Measurements from ENCODE around the gene MPZL3. TPM values are rescaled to one million over a fixed set of nuclear protein-coding genes. Genes with fewer than 3 reads are reported as not detected.

MPZL3 gene
- polyA plus RNA-seq, 1 of the 3 experiments (the other 2 are of a cell fraction), result 0.38 TPM

DNA sequence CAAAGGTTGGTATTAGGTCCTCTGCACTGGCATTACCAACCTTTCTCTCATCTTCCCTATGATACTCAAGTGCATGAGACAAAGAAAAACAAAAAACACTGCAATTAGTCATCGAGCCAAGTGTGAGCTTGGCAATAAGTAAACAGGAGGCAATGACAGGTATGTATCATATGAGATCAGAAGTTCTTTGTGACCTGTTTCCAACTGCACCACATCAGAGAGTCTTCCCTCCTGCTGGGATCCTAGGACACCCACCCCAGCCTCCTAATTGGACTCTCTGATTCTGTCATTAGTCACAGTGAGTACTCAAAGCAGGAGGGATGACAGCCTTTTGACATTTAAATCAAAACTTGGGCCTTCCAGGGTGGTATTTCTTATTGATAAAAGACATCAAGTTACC, 19.5 kb downstream of the MPZL3 start:
- Histone ChIP-seq H3K4me1 (ENCODE audit: control insufficient read depth in 1 of 2, insufficient read depth in 2 of 2, low read depth in 1 of 2, low read length in 1 of 2) (0 out of 4 replicates have a peak, but pooled peaks cover 0 to 5% of the 10 kb centered on the region in 2 experiments), H3K79me2 (ENCODE audit: insufficient read depth) (no peaks in the 10 kb centered on the region), H3K4me3 (ENCODE audit: low read depth in 2 of 2, low read length in 1 of 2) (no peak overlapping the region), H2AFZ (ENCODE audit: low read depth) (no peak overlapping the region), H3K9ac (no peak overlapping the region), H4K20me1 (ENCODE audit: insufficient read depth) (no peaks in the 10 kb centered on the region), H3F3A (replicated peaks; ENCODE audit: insufficient read depth) (peaks cover 13% of the 10 kb centered on the region), H3K9me3 (no peaks in the 10 kb centered on the region), H3K36me3 (replicated peaks in 1 of 2; ENCODE audit: control insufficient read depth in 1 of 2, insufficient read depth in 2 of 2, low read length in 1 of 2) (no peaks in the 10 kb centered on the region), H3K27ac (ENCODE audit: low read depth in 2 of 2, low read length in 1 of 2) (no peak overlapping the region), H3K4me2 (no peak overlapping the region), H3K9me2 (no peaks in the 10 kb centered on the region), H3K27me3 (ENCODE audit: insufficient read depth) (peaks cover 6% of the 10 kb centered on the region; the same call in 1 of the 2 replicates)
- no peak for DNase-seq
- TF ChIP-seq, protein P1, sequence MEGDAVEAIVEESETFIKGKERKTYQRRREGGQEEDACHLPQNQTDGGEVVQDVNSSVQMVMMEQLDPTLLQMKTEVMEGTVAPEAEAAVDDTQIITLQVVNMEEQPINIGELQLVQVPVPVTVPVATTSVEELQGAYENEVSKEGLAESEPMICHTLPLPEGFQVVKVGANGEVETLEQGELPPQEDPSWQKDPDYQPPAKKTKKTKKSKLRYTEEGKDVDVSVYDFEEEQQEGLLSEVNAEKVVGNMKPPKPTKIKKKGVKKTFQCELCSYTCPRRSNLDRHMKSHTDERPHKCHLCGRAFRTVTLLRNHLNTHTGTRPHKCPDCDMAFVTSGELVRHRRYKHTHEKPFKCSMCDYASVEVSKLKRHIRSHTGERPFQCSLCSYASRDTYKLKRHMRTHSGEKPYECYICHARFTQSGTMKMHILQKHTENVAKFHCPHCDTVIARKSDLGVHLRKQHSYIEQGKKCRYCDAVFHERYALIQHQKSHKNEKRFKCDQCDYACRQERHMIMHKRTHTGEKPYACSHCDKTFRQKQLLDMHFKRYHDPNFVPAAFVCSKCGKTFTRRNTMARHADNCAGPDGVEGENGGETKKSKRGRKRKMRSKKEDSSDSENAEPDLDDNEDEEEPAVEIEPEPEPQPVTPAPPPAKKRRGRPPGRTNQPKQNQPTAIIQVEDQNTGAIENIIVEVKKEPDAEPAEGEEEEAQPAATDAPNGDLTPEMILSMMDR (IDR thresholded peaks at IDR 0.05), result no peak
- TF ChIP-seq RFX5 (IDR thresholded peaks at IDR 0.05; ENCODE audit: low read length), result no peak
- no peak for TF ChIP-seq POLR2AphosphoS5 (IDR thresholded peaks at IDR 0.05; ENCODE audit: low read depth, low read length)
- TF ChIP-seq, protein P2, sequence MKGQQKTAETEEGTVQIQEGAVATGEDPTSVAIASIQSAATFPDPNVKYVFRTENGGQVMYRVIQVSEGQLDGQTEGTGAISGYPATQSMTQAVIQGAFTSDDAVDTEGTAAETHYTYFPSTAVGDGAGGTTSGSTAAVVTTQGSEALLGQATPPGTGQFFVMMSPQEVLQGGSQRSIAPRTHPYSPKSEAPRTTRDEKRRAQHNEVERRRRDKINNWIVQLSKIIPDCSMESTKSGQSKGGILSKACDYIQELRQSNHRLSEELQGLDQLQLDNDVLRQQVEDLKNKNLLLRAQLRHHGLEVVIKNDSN (IDR thresholded peaks at IDR 0.05; ENCODE audit: borderline replicate concordance, low read depth), result no peak
- no peak for TF ChIP-seq CHD2 (IDR thresholded peaks at IDR 0.05; ENCODE audit: low read length, partially characterized antibody)
- no peak for TF ChIP-seq JUND (IDR thresholded peaks at IDR 0.05)
- no peak for TF ChIP-seq TAF1 (IDR thresholded peaks at IDR 0.05; ENCODE audit: borderline replicate concordance, low read depth, low read length)
- no peak for TF ChIP-seq FOXJ3 (CRISPR knock-in tag; IDR thresholded peaks at IDR 0.05)
- no peak for TF ChIP-seq TCF12 (IDR thresholded peaks at IDR 0.05)
- TF ChIP-seq, protein P3, sequence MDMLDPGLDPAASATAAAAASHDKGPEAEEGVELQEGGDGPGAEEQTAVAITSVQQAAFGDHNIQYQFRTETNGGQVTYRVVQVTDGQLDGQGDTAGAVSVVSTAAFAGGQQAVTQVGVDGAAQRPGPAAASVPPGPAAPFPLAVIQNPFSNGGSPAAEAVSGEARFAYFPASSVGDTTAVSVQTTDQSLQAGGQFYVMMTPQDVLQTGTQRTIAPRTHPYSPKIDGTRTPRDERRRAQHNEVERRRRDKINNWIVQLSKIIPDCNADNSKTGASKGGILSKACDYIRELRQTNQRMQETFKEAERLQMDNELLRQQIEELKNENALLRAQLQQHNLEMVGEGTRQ (IDR thresholded peaks at IDR 0.05; ENCODE audit: borderline replicate concordance, low read depth, low read length), result no peak
- TF ChIP-seq, protein P4, sequence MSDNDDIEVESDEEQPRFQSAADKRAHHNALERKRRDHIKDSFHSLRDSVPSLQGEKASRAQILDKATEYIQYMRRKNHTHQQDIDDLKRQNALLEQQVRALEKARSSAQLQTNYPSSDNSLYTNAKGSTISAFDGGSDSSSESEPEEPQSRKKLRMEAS (IDR thresholded peaks at IDR 0.05; ENCODE audit: low read depth), result no peak
- TF ChIP-seq RAD21 (IDR thresholded peaks at IDR 0.05; ENCODE audit: low read length), result no peak
- TF ChIP-seq RXRA (IDR thresholded peaks at IDR 0.05; ENCODE audit: borderline replicate concordance, low read depth), result no peak
- TF ChIP-seq, protein P5, sequence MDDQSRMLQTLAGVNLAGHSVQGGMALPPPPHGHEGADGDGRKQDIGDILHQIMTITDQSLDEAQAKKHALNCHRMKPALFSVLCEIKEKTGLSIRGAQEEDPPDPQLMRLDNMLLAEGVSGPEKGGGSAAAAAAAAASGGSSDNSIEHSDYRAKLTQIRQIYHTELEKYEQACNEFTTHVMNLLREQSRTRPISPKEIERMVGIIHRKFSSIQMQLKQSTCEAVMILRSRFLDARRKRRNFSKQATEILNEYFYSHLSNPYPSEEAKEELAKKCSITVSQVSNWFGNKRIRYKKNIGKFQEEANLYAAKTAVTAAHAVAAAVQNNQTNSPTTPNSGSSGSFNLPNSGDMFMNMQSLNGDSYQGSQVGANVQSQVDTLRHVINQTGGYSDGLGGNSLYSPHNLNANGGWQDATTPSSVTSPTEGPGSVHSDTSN (IDR thresholded peaks at IDR 0.05), result no peak
- no peak for TF ChIP-seq GABPA (IDR thresholded peaks at IDR 0.05; ENCODE audit: low read depth)
- TF ChIP-seq FOXM1 (IDR thresholded peaks at IDR 0.05; ENCODE audit: low read depth), result no peak
- ChIA-PET CTCF (no interaction called here), POLR2A (no interaction called here)
- WGBS (ENCODE audit: low lambda C conversion rate), result 0% methylated on average over 1 of the region's 1 CpG

All from SK-N-SH (cell line).